Body of pancreas (tissue), 4 donors: ENCODE results near the gene PDLIM1.

Experiments
- CTCF ChIP-seq, 7 experiments: fragments of 450-650 bp in 4 of 7; fragments of 200-600 bp in 3 of 7; sonication (generic) in 3 of 7; IDR thresholded peaks; one replicate each; pipeline ENCODE4 v1.5.1; 2016 to 2019; ENCODE audit warnings: antibody characterized with exemption in 7 of 7
- POLR2A ChIP-seq, 3 donors: fragments of 450-650 bp; IDR thresholded peaks; one replicate each; pipeline ENCODE4 v1.6.1; 2016; ENCODE audit warnings: antibody characterized with exemption in 3 of 3, mild to moderate bottlenecking in 2 of 3

- TF ChIP-seq CTCF (IDR thresholded peaks at IDR 0.05) (no peak), POLR2A (IDR thresholded peaks at IDR 0.05) (no peak)
These were observed 44.0 kb upstream of the PDLIM1 start for GRCh38 chr10:95334805-95335144.
